GM21526 (cell line): ENCODE results near the gene JMJD1C.
"Not testable (repeated sequence)": the region's sequence is repeated elsewhere in the genome, so short reads cannot be mapped to it uniquely, and the experiment has no call there.

Experiments used
- ATAC-seq: cut with Tn5 transposase; IDR thresholded peaks from one replicate; pipeline ENCODE4 v1.9.1; 2021; ENCODE audit warnings: moderate library complexity; ENCODE audit not compliant: unreplicated experiment, low FRiP score

The JMJD1C gene, protein sequence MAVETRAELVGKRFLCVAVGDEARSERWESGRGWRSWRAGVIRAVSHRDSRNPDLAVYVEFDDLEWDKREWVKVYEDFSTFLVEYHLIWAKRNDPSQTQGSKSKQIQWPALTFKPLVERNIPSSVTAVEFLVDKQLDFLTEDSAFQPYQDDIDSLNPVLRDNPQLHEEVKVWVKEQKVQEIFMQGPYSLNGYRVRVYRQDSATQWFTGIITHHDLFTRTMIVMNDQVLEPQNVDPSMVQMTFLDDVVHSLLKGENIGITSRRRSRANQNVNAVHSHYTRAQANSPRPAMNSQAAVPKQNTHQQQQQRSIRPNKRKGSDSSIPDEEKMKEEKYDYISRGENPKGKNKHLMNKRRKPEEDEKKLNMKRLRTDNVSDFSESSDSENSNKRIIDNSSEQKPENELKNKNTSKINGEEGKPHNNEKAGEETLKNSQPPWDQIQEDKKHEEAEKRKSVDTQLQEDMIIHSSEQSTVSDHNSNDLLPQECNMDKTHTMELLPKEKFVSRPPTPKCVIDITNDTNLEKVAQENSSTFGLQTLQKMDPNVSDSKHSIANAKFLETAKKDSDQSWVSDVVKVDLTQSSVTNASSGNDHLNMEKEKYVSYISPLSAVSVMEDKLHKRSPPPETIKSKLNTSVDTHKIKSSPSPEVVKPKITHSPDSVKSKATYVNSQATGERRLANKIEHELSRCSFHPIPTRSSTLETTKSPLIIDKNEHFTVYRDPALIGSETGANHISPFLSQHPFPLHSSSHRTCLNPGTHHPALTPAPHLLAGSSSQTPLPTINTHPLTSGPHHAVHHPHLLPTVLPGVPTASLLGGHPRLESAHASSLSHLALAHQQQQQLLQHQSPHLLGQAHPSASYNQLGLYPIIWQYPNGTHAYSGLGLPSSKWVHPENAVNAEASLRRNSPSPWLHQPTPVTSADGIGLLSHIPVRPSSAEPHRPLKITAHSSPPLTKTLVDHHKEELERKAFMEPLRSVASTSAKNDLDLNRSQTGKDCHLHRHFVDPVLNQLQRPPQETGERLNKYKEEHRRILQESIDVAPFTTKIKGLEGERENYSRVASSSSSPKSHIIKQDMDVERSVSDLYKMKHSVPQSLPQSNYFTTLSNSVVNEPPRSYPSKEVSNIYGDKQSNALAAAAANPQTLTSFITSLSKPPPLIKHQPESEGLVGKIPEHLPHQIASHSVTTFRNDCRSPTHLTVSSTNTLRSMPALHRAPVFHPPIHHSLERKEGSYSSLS (N-terminal part only)

DNA sequence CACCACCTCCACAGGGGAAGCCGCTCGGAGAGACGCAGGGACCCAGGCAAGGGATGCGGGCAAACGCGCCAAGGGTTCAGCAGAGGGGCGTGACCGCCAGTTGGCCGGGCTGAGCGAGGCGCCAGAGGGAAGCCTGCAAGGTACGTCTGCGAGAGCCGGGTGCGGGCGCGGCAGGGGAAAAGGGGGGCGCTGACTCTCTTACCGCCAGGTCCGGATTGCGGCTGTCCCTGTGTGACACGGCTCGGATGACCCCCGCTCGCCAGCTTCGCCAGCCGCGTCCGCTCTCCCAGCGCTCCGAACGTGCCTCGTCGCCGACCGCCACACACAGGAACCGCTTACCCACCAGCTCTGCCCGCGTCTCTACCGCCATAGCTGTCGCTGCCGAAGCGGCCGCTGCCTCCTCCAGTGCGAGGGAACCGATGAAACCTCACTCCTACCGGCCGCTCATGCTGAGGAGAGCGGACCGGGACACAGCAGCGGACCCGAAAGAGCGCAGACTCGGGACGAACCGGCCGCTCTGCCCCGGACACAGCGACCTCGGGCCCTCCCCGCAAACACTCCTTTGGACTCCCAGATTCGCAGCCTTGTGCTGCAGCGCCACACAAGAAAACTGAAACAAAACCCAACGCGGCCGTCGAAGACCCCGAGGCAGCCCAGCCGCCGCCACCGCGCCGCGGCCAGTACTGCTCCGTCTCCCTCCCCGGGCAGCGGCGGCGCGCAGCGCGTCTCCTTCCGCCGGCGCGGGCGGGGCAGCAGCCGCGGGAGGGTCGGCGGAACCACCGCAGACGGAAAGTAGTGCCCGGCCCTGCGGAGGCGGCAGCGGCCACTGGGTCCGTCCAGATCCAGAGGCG is at the start of gene JMJD1C:
TSS of gene JMJD1C (minus strand) at position 685 of the 851 bp plus-strand sequence. CDS start at position 370, 315 bp downstream.
- peak; percentile 68 for ATAC-seq

DNA sequence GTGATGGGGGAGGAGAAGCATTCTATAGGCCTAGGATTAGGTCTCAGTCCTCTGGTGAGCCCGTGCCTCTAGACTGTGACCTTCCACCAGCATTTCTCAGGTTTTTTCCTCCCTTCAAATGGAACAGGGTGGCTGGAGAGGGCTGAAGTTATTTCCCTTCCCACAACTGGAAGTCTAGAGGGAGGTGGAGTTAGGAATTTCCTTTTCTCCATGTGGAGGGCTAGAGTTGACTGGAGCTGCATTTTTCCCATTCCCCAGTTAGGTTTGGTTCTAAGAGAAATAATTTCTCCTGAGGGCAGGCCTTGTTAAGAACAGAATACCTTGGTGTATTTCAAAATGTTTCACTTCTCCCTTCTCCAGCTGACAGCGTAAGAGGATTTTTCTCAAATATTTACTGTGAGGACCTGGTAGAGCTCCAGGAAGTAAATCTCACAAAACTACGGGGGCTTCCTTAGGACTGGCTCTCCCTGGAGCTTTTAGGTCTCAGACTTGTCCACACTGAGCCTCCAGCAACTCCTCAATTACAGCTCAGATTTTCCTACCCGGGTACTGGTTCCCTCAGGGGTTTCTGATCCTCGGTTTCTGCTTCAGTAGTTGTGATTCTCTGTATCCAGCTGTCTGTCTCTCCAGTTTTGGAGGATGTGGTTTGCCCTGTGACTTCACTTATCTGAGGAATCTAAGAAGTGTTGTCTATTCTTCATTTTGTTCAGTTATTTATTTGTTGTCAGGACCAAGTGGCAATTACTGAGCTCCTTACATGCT is 49.4 kb upstream of the JMJD1C start:
- no peak for ATAC-seq

DNA sequence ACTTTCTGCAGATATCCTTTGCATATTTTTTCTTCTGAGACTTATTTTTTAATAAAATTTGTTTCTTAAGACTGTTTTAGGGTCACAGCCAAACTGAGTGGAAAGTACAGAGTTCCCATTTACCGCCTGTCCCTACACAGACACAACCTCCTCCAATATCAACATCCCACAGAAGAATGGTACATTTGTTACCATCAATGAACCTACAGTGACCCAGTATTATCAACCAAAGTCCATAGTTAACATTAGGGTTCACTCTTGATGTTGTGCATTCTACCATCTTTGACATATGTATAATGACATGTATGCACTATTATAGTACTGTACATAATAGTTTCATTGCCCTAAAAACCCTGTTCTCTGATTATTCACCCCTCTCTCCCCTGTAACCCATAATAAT is 40.8 kb upstream of the JMJD1C start:
- ATAC-seq = no peak

DNA sequence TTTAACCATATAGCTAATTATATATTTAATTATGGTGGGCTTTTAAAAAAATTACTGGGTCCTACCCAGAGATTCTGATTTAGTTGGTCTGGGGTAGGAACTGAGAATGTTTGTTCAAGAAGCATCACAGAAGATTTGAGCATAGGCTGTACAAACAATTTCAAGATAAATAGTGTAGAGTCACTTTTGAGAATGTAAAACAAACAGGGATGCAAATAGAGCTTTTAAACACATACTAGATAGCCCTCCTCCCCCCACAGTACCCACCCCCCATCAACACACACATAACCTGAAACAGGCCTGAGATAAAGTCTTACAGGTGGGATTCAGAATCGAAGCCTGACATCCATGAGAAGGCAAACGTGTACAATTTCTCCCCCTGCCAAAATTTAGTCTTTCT is 39.8 kb upstream of the JMJD1C start:
- no peak for ATAC-seq

DNA sequence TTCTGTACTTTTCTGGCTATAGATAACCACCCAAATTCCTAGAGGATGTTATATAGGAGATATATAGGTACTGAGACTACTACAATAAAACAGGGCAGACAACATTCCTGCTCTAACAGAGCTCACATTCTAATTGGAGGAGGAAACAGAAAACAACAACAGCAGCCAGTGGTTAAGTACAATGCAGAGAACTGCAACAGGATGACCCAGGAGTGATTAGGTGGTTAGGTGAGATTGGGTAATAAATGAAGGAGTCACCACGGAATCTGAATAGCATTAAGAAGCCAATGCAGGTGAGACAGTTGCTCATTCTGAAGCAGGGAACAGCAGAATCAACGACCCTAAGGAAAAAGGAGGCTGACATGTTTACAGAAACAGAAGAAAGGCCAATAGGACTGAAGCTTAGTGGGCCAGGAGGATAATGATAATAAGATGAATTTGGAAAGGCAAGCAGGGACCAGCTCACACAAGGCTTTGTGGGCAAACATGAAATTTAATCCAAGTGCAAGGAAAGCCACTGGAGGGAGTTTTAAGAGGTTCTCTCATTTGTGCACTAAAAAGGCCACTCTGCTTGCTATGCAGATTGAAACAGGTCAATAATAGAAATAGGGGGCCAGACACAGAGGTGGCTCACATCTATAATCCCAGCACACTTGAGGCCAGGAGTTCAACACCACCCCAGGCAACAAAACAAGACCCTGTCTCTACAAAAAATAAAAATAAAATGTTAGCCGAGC is 38.5 kb upstream of the JMJD1C start:
- ATAC-seq = no peak

DNA sequence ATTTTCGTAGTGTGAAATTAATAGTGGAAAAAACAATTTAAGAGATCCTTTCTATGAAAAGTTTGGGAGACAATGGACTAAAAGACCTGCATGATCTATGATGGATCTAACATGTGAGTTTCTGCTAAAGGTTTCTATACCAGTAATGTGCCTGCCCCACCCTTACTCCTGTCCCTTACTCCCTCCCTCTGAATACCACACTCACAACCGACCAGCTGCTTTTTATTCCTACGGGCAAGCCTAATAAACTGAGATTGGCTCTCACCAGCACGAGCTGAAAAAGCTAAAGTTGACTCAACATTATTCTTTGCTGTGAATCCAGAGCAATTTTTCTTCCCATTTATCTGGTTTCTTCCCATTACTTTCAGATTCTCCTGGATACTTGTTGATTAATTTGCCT is 37.6 kb upstream of the JMJD1C start:
- no peak for ATAC-seq

DNA sequence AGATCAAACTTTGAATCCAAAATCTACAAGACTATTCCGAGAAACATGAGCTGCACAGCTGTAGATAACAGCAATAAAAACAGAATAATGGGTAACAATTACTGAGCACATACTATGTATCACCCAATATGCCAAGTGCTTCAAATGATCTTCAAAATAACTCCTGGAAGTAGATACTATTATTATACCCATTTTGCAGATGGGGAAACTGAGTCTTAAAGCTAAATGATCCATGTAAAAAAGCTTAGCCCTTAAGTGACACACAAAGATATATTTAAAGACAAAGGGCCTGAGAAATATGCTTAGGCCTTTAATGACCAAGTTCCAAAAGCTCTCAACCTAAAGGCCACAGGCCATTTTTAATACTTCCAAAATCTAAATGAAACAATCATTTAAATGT is 37.1 kb upstream of the JMJD1C start:
- ATAC-seq = no peak

DNA sequence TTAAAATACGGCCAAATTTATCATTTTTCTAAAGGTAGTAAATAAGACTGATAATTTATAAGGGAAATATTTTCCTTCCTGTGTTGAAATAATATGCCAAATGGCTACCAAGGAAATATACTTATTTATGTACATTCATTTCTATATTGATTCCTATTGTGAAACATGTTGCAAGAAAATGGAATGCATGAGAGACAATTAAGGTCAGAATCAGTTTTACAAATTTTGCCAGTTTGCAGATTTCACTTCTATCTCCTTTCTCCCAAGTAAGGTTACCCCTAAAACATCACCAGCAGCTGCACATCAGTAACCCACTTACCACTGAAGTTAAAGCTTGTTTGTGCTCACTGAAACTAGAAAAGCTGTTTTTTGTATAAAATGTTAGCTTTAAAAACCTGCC is 36.2 kb upstream of the JMJD1C start:
- no peak for ATAC-seq

DNA sequence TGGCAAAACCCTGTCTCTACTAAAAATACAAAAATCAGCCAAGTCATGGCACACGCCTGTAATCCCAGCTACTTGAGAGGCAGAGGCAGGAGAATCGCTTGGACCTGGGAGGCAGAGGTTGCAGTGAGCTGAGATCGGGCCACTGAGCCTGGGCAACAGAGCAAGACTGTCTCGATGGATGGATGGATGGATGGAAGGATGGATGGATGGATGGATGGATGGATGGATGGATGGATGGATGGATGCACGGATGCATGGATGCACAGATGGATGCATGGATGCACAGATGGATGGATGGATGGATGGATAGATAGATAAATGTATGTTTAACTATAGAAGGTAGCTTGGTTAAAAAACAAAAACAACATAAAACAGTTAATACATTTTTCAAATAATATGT is 34.8 kb upstream of the JMJD1C start:
- ATAC-seq = not testable (repeated sequence)

DNA sequence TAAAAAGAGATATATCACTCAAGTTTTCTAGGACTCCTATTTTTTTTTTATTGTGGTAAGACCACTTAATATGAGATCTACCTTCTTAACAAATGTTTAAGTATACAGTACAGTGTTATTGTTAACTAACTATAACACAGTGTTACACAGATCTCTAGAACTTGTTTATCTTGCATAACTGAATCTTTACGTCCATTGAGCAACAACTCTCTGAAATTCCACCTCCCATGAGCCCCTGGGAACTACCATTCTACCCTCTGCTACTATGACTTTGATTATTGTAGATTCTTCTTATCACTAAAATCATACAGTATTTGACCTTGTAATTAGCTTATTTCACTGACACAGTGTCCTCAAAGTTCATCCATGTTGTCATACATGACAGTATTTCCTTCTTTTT is 32.9 kb upstream of the JMJD1C start:
- ATAC-seq = no peak

DNA sequence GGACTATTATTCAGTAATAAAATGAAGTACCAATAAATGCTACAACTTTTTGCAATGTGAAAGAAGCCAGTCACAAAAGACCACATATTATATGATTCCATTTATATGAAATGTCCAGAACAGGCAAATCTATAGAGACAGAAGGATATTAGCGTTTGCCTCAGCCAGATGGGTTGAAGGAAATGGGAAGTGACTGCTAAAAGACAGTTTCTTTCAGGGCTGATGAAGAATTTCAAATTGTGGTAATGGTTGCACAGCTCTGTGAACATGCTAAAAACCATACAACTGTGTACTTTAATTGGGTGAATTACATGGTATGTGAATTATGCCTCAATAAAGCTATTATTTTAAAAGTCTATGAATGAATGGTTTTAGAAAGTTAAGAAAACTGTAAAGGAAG is 31.5 kb upstream of the JMJD1C start:
- ATAC-seq = no peak

DNA sequence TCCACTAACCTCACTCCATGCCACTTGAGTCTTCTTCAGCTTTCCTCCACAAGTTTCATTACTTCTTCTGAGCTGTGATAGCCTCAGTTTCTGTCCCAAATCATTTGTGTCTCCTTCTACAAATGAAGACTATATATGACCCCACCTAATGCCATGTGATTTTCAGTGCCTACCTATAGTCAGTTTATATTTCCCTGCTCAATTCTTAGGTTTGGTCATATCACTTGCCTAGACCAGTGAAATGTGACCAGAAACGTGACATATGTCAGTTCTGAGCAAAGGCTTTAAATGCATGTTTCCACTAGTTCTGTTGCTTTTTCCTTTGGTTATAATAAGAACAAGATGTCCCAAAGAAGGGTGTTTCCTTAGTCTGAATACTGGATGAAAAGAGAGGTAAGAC is 30.8 kb upstream of the JMJD1C start:
- no peak for ATAC-seq

DNA sequence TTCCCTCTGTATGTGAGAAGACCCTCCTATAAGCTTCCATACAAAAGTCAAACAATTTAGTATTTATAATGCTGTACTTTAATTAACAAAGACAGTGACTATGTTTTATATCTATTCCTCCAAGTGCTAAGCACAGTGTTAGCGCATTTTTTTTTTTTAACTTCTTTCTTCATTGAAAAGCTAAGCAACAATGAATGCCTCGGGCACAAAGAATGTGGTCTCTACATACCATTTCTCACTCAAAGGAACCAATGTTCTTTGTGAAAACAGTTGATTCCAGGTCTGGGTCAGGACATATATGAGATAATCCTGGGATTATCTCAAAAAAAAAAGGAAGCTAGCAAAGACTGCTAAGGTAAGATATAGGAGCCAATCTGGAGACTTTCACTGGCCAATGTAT is 29.2 kb upstream of the JMJD1C start:
- ATAC-seq = no peak

DNA sequence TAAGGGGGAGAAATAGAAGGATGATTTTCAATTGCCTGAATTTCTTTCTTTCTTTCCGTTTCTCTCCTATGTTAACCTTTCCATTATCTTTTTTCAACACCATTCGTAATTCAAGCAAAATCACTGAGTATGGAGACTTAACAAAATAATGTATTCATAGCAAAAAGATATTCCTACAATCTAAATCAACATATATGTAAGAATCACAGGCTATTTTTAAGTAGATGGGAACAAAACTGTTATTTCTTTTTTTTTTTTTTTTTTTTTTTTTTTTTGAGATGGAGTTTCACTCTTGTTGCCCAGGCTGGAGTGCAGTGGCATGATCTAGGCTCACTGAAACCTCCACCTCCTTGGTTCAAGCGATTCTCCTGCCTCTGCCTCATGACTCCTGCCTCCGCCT is 27.2 kb upstream of the JMJD1C start:
- ATAC-seq = no peak

DNA sequence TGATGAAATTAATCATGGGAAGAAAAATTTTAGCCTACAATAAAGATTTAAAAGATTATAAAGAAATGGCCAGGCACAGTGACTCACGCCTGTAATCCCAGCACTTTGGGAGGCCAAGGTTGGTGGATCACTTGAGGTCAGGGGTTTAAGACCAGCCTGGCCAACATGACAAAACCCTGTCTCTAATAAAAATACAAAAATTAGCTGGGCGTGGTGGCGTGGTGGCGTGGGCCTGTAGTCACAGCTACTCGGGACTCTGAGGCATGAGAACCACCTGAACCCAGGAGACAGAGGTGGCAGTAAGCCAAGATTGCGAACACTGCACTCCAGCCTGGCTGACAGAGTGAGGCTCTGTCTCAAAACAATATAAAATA is 26.5 kb upstream of the JMJD1C start:
- ATAC-seq = not testable (repeated sequence)

DNA sequence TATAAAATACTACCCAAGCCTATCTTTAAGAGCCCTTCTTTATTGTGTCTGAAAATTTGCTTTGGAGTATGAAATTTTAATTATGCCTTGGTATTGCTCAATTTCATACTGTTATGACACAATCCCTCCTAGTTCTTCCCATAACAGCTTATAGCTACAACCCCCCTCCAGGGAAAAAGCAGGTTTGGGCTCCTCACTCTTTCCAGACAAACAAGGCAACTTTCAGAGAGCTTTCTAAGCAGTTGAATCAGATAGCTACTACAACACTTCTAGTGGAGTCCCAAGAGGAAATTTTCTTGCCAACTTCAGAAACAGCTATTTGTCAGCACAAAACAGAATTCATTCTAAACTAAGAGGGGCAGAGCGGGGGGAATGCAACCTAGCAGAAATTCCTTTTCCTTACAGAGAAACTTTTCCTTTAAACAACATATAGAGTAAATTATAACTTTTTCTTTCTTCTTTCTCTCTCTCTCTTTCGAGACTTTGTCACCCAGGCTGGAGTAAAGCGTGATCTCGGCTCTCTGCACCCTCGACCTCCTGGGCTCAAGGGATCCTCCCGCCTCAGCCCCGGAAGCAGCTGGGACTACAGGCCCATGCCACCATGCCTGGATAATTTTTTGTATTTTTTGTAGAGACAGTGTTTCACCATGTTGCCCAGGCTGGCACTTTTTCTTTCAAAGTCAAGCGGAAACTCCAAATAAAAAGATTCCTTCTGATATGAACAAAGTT is 26.0 kb upstream of the JMJD1C start:
- ATAC-seq = no peak

DNA sequence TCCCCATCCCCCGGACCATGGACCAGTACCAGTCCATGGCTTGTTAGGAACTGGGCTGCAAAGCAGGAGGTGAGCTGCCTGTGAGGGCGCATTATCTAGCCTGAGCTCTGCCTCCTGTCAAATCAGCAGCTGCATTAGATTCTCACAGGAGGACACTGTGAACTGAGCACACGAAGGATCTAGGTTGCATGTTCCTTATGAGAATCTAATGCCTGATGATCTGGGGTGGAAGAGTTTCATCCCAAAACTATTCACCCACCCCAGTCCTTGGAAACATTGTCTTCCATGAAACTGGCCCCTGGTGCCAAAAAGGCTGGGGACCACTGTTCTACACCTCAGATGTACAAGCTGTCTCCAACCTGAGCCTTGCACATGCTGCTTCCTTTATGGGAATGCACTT is 24.1 kb upstream of the JMJD1C start:
- no peak for ATAC-seq

DNA sequence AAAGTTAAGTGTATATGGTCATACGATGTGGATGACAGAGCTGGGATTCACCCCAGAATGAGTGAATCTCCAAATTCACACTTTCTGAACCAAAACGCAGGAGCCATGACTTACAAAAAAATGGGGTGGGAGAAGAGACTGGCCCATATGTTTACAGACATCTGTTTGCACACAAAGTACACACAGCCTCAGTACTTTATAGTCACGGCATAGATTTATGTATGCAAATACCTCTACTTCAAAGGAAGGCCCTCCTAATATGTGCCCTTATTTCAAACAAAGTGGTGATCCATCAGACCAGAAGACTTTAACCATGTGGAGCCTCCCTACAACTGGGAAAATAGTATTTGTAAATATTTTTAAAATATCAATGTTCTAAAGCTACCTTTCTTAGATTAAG is 22.2 kb upstream of the JMJD1C start:
- ATAC-seq = no peak
